ENCODE data around the gene CCDC92. TPM values are rescaled to one million over a fixed set of nuclear protein-coding genes. Genes with fewer than 3 reads are reported as not detected.

CCDC92 gene
- total RNA-seq, 1 donor from 2014 or later: 22.9 TPM

DNA sequence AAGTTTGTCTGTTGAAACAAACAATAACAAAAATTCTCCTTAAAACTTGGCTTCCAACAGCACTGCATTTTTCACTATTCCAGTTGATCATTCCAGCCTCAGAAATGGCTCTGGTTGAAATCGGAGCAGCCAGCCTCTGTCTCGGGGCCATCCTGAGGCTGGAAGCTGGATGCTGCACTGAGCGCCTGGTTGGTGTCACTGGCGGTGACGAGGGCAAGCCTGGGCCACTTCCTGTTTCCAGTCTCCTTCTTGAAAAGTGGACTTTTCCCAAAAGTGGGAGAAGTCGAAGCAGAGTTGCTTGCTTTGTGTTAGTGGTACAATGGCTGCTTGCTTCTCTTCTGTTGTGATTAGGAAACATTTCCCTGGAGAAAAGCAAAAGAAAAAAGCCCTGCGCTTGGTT, 48.7 kb downstream of the CCDC92 start:
- no peaks in the 10 kb centered on the region for H3K36me3 Mint-ChIP-seq
- no peak for DNase-seq (ENCODE audit: extremely low spot score, unreplicated experiment)
- H3K9me3 Mint-ChIP-seq: no peaks in the 10 kb centered on the region
- no peaks in the 10 kb centered on the region for H3K27me3 Mint-ChIP-seq
- H3K27ac Mint-ChIP-seq: no peak overlapping the region
- no peak for TF ChIP-seq CTCF (conservative IDR thresholded peaks at IDR 0.05)
- peaks cover 8% of the 10 kb centered on the region for H3K4me1 Mint-ChIP-seq (ENCODE audit: unreplicated experiment)
- no peak overlapping the region for H3K4me3 Mint-ChIP-seq

- no peak overlapping the region for H3K4me3 Mint-ChIP-seq
- no peak for DNase-seq (ENCODE audit: extremely low spot score, unreplicated experiment)
- H3K27ac Mint-ChIP-seq: no peak overlapping the region
- TF ChIP-seq CTCF (conservative IDR thresholded peaks at IDR 0.05): no peak
- no peaks in the 10 kb centered on the region for H3K9me3 Mint-ChIP-seq
- H3K27me3 Mint-ChIP-seq: no peaks in the 10 kb centered on the region
- no peaks in the 10 kb centered on the region for H3K36me3 Mint-ChIP-seq
- peaks cover 8% of the 10 kb centered on the region for H3K4me1 Mint-ChIP-seq (ENCODE audit: unreplicated experiment)
Measured at GRCh38 chr12:123923038-123923437, 49.6 kb downstream of the CCDC92 start.

DNA sequence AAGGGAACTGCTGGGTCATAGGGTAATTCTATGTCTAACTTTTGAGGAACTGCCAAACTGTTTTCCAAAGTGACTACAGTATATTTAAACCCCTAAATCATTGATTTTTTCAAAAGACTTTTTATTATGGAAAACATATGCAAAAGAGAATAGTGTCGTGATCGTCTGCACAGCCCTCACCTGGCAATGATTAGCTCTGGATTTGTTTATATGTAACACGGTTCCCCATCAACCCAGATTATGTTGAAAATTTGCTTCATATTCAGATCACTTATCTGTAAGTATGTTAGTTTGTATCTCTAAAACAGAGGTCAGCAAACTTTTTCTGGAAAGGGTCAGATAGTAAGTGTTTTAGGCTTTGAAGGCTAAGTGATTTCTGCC, 52.7 kb downstream of the CCDC92 start:
- Mint-ChIP-seq H3K36me3 (no peaks in the 10 kb centered on the region), H3K27ac (no peak overlapping the region), H3K27me3 (peaks cover 8% of the 10 kb centered on the region), H3K4me1 (ENCODE audit: unreplicated experiment) (peaks cover 8% of the 10 kb centered on the region), H3K4me3 (no peak overlapping the region), H3K9me3 (no peaks in the 10 kb centered on the region)
- TF ChIP-seq CTCF (conservative IDR thresholded peaks at IDR 0.05): no peak
- no peak for DNase-seq (ENCODE audit: extremely low spot score, unreplicated experiment)

DNA sequence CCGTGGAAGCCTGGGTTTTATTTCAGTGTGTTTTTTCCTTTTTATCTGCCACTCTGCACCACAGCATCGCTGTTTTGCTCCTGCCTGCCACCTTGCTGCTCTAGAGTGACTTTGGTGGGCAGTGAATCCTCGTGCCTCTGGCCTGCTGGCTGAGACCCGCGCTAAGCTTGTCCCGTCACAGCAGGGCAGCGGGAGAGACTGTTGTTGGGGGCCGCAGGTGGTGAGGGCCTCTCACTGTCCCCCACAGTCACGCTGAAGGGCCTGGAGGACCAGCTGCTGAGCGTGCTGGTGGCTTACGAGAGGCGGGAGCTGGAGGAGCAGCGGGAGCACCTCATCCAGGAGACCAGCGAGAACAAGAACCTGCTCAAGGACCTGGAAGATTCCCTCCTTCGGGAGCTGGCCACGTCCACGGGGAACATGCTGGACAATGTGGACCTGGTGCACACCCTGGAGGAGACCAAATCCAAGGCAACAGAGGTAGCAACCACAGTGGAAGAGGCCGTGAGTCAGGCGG, 55.2 kb downstream of the CCDC92 start:
- no peak overlapping the region for H3K27ac Mint-ChIP-seq
- peaks cover 11% of the 10 kb centered on the region for H3K27me3 Mint-ChIP-seq
- DNase-seq (ENCODE audit: extremely low spot score, unreplicated experiment): no peak

GRCh38 chr12:123916729-123917128, 55.9 kb downstream of the CCDC92 start:
- no peak overlapping the region for H3K4me3 Mint-ChIP-seq
- H3K9me3 Mint-ChIP-seq: no peaks in the 10 kb centered on the region
- no peak for TF ChIP-seq CTCF (conservative IDR thresholded peaks at IDR 0.05)
- H3K27ac Mint-ChIP-seq: no peak overlapping the region
- no peaks in the 10 kb centered on the region for H3K36me3 Mint-ChIP-seq
- DNase-seq (ENCODE audit: extremely low spot score, unreplicated experiment): no peak
- peaks cover 12% of the 10 kb centered on the region for H3K27me3 Mint-ChIP-seq
- H3K4me1 Mint-ChIP-seq (ENCODE audit: unreplicated experiment): peaks cover 8% of the 10 kb centered on the region

More for the DNA sequence above, 55.2 kb downstream of the CCDC92 start:
- Mint-ChIP-seq H3K4me1 (ENCODE audit: unreplicated experiment) (peaks cover 8% of the 10 kb centered on the region), H3K36me3 (no peaks in the 10 kb centered on the region), H3K4me3 (no peak overlapping the region), H3K9me3 (no peaks in the 10 kb centered on the region)
- no peak for TF ChIP-seq CTCF (conservative IDR thresholded peaks at IDR 0.05)

Measured in type B pancreatic cell (in vitro differentiated cells).